A673 (cell line): ENCODE results near the gene GABBR1. TPM values are rescaled to one million over a fixed set of nuclear protein-coding genes. Genes with fewer than 3 reads are reported as not detected.
A peak's percentile ranks its signal among the peaks of the same experiment; 100 is the strongest.

Source experiments
- BruUV-seq: library from RNA; stranded (reverse); fragments of 400-500 nt; replicated peaks from 2 replicates; lab custom pipeline; 2021; lab: Mats Ljungman, UMichigan
- CTCF ChIA-PET: fragments of 300-600 bp; sonication (Branson Sonifier 250); formaldehyde crosslinking; loops from one replicate; lab custom pipeline; 2022; ENCODE audit warnings: antibody characterized with exemption; lab: Charles Lee
- POLR2A ChIA-PET: fragments of 300-600 bp; sonication (Branson Sonifier 250); formaldehyde crosslinking; loops from one replicate; lab custom pipeline; 2022; ENCODE audit warnings: antibody characterized with exemption; ENCODE audit not compliant: low non-redundant PET; lab: Charles Lee
- DNase-seq: peaks from one replicate; pipeline ENCODE4 v3.0.0-alpha.2; 2015; ENCODE audit warnings: low spot score
- H3K27ac ChIP-seq: fragments of 200-600 bp; sonication (generic); 2 replicates; pipeline ENCODE4 v1.5.1; 2016; ENCODE audit warnings: mixed run types, low read depth, mild to moderate bottlenecking, mixed read lengths, antibody characterized with exemption, low read length; ENCODE audit not compliant: poor library complexity, severe bottlenecking
- H3K27me3 ChIP-seq: fragments of 200-600 bp; sonication (generic); replicated peaks from 2 replicates; pipeline ENCODE4 v1.6.1; 2017; ENCODE audit warnings: mixed run types, low read depth, mild to moderate bottlenecking, mixed read lengths, antibody characterized with exemption, low read length; ENCODE audit not compliant: insufficient read depth, poor library complexity
- H3K36me3 ChIP-seq: fragments of 200-600 bp; sonication (generic); 2 replicates; pipeline ENCODE4 v1.6.1; 2016; ENCODE audit warnings: mixed run types, mild to moderate bottlenecking, mixed read lengths, antibody characterized with exemption, low read length; ENCODE audit not compliant: insufficient read depth, poor library complexity, severe bottlenecking
- H3K4me1 ChIP-seq: fragments of 200-600 bp; sonication (generic); 2 replicates; pipeline ENCODE4 v1.6.1; 2017; ENCODE audit warnings: mixed run types, mild to moderate bottlenecking, mixed read lengths, antibody characterized with exemption, low read length; ENCODE audit not compliant: insufficient read depth, poor library complexity, severe bottlenecking
- H3K4me3 ChIP-seq: fragments of 200-600 bp; sonication (generic); 2 replicates; pipeline ENCODE4 v1.5.1; 2016; ENCODE audit warnings: low read depth, mixed run types, mild to moderate bottlenecking, mixed read lengths, low read length; ENCODE audit not compliant: poor library complexity, severe bottlenecking
- H3K9me3 ChIP-seq: fragments of 200-600 bp; sonication (generic); 2 replicates; pipeline ENCODE4 v1.6.1; 2016; ENCODE audit warnings: mixed run types, low read depth, mild to moderate bottlenecking, mixed read lengths, antibody characterized with exemption, low read length; ENCODE audit not compliant: poor library complexity, severe bottlenecking
- EZH2 ChIP-seq: fragments of 200-600 bp; sonication (generic); IDR thresholded peaks from 2 replicates; pipeline ENCODE4 v1.6.1; 2017; ENCODE audit warnings: borderline replicate concordance, low read depth, mild to moderate bottlenecking, mixed read lengths, antibody characterized with exemption, low read length; ENCODE audit not compliant: poor library complexity, severe bottlenecking
- intact Hi-C: fragments of 100-400 bp; cut with micrococcal nuclease; formaldehyde crosslinking; loops from one replicate; pipeline ENCODE4 v1.10.0; 2022; ENCODE audit not compliant: unreplicated experiment
- total RNA-seq: library from RNA; stranded (reverse); gene quantifications from 2 replicates; pipeline ENCODE4 v1.2.3, GENCODE V29; 2021
- TF ChIP-seq, protein P1 (sequence below): fragments of 300-800, 200-600 bp; sonication (generic); conservative IDR thresholded peaks from 2 replicates; pipeline ENCODE4 v1.5.1; 2017; ENCODE audit warnings: low read depth, mild to moderate bottlenecking, antibody characterized with exemption, low read length, moderate library complexity, mixed read lengths

The GABBR1 gene
- total RNA-seq, 1 experiment from 2014 or later = 81.3 TPM

GRCh38 chr6:29602564-29603361 is 30.2 kb downstream of the GABBR1 start:
- Histone ChIP-seq H3K4me1 (no peaks in the 10 kb centered on the region), H3K4me3 (no peak overlapping the region), H3K9me3 (no peaks in the 10 kb centered on the region), H3K36me3 (peaks cover 53% of the 10 kb centered on the region), H3K27ac (no peak overlapping the region), H3K27me3 (no peaks in the 10 kb centered on the region)
- no peak for TF ChIP-seq EZH2
- TF ChIP-seq, protein P1, sequence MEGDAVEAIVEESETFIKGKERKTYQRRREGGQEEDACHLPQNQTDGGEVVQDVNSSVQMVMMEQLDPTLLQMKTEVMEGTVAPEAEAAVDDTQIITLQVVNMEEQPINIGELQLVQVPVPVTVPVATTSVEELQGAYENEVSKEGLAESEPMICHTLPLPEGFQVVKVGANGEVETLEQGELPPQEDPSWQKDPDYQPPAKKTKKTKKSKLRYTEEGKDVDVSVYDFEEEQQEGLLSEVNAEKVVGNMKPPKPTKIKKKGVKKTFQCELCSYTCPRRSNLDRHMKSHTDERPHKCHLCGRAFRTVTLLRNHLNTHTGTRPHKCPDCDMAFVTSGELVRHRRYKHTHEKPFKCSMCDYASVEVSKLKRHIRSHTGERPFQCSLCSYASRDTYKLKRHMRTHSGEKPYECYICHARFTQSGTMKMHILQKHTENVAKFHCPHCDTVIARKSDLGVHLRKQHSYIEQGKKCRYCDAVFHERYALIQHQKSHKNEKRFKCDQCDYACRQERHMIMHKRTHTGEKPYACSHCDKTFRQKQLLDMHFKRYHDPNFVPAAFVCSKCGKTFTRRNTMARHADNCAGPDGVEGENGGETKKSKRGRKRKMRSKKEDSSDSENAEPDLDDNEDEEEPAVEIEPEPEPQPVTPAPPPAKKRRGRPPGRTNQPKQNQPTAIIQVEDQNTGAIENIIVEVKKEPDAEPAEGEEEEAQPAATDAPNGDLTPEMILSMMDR = peak; percentile 36; the same call in 1 of the 2 replicates
- peak; percentile 58 for DNase-seq
- no TSS peak for BruUV-seq
- intact Hi-C loops = no loop called here
- ChIA-PET CTCF (no interaction called here), POLR2A (no interaction called here)

- POLR2A ChIA-PET = interaction anchor here (0.7 kb wide), 1 partner anchor 44 kb away, joined by 3 read pairs; no protein-coding TSS in a partner anchor
These were observed 34.7 kb downstream of the GABBR1 start for GRCh38 chr6:29598172-29598747.

GRCh38 chr6:29597184-29597583 is 35.8 kb downstream of the GABBR1 start:
- Histone ChIP-seq H3K4me1 (no peaks in the 10 kb centered on the region), H3K4me3 (no peak overlapping the region), H3K36me3 (peaks cover 8% of the 10 kb centered on the region), H3K27ac (no peak overlapping the region), H3K9me3 (no peaks in the 10 kb centered on the region), H3K27me3 (no peaks in the 10 kb centered on the region)
- no peak for DNase-seq
- TF ChIP-seq, protein P1 = no peak
- no peak for TF ChIP-seq EZH2
- ChIA-PET POLR2A (interaction anchor here (0.7 kb wide), 1 partner anchor 9 kb away, joined by 10 read pairs; no protein-coding TSS in a partner anchor), CTCF (no interaction called here)
- no TSS peak for BruUV-seq
- intact Hi-C loops = no loop called here

More at GRCh38 chr6:29598172-29598747, 34.7 kb downstream of the GABBR1 start:
- H3K4me1 ChIP-seq = no peaks in the 10 kb centered on the region
- H3K36me3 ChIP-seq = peaks cover 12% of the 10 kb centered on the region
- intact Hi-C loops = no loop called here
- no peaks in the 10 kb centered on the region for H3K9me3 ChIP-seq
- DNase-seq = no peak
- TF ChIP-seq, protein P1 = no peak
- TF ChIP-seq EZH2 = no peak
- H3K27ac ChIP-seq = no peak overlapping the region
- H3K4me3 ChIP-seq = no peak overlapping the region
- BruUV-seq = no TSS peak
- CTCF ChIA-PET = no interaction called here
- no peaks in the 10 kb centered on the region for H3K27me3 ChIP-seq
